Measurements from ENCODE around the gene ZCCHC14.

DNA sequence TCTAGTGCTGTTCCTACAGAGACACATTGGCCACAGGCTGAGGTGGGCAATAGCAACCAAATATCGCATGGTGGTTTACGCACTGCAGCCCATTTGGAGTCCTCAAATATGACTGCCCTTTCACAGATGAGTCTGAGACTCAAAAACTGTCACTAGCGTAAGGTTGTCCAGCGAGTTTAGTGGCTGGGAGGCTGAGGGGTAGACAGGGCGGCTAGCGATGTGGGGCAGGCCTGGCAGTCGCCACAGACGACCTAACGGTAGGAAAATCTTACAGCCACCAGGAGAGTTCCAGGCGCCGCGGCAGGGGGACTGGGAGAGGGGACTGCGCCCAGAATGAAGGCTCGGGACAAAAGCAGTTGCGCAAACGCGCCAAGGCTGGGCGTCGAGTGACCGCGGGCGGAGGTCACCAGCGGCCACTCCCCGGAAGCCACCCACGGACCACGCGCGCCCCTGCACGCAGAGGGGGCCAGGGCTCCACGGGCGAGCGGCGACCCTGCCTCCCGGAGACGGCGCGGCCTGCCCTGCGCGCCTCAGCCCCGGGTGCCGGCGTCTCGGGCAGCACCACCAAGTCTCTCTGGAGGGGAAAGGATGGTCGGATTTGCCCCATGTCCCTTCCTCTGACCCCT lies 101.4 kb downstream of the ZCCHC14 start:
- TF ChIP-seq, protein P1, sequence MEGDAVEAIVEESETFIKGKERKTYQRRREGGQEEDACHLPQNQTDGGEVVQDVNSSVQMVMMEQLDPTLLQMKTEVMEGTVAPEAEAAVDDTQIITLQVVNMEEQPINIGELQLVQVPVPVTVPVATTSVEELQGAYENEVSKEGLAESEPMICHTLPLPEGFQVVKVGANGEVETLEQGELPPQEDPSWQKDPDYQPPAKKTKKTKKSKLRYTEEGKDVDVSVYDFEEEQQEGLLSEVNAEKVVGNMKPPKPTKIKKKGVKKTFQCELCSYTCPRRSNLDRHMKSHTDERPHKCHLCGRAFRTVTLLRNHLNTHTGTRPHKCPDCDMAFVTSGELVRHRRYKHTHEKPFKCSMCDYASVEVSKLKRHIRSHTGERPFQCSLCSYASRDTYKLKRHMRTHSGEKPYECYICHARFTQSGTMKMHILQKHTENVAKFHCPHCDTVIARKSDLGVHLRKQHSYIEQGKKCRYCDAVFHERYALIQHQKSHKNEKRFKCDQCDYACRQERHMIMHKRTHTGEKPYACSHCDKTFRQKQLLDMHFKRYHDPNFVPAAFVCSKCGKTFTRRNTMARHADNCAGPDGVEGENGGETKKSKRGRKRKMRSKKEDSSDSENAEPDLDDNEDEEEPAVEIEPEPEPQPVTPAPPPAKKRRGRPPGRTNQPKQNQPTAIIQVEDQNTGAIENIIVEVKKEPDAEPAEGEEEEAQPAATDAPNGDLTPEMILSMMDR (IDR thresholded peaks at IDR 0.05; ENCODE audit: low read depth, low read length, poor library complexity, severe bottlenecking): no peak
- no peak for TF ChIP-seq EZH2phosphoT487 (IDR thresholded peaks at IDR 0.05; ENCODE audit: borderline replicate concordance, low read length)

Data from DOHH2 (cell line).